HS-27A (cell line): ENCODE results near the gene ASPSCR1.
"Not testable (repeated sequence)": the region's sequence is repeated elsewhere in the genome, so short reads cannot be mapped to it uniquely, and the experiment has no call there.

ENCODE experiments used
- DNase-seq: peaks from one replicate; pipeline ENCODE4 v3.0.0-alpha.2; 2012; ENCODE audit warnings: low read depth, missing footprints

ASPSCR1 gene

DNA sequence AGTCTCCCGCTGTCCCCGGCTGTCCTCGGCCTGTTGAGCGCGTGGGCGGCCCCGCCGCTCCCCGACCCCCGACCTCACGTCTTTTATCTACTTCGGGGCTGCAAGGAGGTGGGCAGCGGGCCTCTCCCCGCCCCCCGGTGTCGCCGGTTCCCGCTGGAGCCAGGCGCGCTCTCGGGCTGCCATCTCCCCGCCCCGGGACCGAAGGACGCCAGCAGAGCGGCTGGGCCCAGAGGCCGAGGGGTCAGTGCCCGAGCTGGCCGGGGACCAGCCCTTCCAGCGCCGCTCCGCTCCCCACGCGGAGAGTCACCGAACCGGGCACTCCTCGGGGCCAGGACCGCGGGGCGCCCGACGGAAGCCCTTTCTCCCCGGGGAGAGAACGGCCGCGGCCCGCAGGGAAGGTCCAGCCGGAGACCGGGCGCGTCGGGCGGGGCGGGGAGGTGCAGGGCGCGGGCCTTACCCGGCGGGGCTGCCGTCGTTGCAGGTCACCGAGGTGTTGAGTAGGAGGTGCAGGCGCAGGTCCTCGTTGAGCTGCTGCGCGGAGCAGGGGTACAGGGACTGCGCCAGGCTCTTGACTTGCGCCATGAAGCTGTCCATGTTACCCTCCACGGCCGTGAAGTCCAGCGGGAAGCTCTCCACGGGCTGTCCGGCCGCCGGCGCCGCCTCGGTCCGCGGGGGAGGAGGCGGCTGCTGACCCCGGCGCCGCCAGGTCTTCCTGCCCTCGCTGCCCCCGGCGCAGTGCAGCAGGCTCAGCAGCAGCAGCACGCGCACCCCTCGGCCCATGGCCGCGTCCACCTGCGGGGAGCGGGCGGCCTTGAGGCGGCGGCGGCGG, 17.1 kb upstream of the ASPSCR1 start:
- DNase-seq: no peak

GRCh38 chr17:81961087-81961511, 16.3 kb upstream of the ASPSCR1 start, which contains the start of gene NOTUM:
TSS of gene NOTUM (minus strand) at chr17:81961187. CDS start at chr17:81960909, 278 bp downstream.
- DNase-seq: no peak

- DNase-seq: no peak
These were observed 15.6 kb upstream of the ASPSCR1 start for GRCh38 chr17:81961521-81962498.

DNA sequence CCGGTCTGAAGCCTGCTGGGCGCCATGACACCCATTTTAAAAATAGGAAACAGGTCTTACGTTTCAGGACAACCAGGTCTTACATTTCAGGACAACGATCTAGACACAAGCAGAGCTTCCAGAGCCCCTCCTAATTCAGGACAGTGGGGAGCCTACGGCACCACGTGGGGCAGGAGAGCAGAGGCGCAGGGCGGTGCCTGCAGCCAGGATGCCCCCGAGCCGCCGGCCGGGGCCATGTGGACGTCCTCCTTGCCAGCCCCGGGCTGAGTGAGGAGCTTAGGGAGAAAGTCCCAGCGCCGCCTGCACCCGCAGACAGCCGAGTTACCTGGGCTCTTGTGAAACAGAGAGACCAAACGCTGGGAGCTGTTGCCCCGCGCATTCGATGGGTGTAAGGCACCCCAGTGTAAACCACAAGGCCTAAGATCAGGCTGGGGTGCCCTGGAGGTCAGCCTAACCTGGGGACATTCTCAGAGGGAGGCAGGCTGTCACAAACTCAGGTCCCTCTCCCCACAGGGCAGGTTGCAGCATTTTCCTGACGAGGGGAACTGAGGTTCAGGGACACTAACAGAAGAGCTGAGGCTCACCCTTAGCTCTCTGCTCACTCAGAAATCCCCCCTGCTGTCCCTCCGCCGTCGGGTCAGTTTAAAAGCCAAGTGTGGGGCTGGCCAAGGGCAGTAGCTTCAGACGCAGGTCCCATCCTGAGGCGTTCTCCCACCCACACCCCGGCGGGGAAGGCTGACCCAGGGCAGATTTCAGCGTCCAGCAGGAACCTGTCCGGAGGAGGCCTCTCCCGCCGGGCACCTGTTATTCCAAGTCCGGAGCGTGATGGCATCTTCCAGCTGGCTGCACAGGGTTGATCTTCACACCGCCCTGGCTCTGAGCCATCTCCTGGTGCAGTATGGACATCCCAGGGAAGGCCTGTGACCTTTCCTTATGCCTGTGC, 14.7 kb upstream of the ASPSCR1 start:
- no peak for DNase-seq

GRCh38 chr17:81964081-81964849, 13.2 kb upstream of the ASPSCR1 start:
- DNase-seq: no peak

GRCh38 chr17:81966343-81967243, 10.8 kb upstream of the ASPSCR1 start:
- DNase-seq: no peak

DNA sequence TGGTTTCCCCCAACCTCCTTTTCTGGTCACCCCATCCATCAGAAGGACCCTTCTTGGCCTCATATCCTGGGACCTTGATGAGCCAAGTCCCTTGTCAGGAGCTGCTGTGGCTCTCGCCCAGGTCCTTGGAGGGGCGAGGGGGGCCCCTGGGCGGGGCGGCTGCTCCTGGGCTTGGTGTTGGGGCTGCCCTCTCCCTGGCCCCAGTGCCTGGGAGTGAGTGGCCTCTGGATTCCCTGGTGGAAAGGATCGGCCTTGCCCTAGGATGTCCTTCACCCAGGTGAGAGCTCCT, 10.2 kb upstream of the ASPSCR1 start:
- DNase-seq: no peak

DNA sequence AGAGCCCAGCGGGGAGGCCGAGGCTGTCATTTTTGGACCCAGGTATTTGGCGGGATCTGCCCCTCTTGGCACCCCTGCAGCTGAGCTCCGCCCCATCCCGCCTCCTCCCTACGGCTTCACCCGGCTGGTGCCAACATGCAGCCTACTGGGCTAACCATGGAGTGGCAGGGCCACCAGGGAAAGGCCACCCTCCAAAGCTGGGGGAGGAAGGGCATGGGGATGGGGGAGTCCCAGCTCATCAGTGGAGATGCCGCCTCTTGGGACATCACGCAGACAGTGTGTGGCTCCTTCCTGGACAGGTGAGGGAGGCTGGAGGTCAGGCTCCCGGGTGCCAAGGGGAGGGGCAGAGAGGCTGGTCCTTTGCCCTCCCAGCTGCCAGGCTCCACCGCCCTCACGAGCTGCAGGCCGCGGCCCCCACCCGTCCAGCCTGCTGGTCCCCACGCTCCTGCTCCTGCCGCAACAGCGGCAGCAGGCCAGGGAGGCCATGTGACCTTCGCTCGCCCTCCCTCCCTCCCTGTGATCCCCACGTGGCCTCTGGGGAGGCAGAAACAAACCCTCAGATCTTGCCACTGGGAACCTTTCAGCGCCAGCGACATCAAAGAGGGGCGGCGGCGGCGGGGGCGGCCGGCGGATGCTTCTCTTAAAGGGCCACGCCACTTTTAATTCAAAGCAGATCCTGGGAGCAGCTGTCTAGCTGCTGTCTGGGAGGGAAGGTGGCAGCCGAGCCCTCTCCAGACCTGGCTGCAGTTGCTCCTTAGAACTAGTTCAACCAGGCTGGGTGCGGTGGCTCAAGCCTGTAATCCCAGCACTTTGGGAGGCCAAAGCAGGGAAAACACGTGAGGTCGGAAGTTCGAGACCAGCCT, 9.7 kb upstream of the ASPSCR1 start:
- DNase-seq: no peak

- no peak for DNase-seq
These were observed 9.1 kb upstream of the ASPSCR1 start for GRCh38 chr17:81968396-81968745.

GRCh38 chr17:81968850-81969812, 8.3 kb upstream of the ASPSCR1 start:
- no peak for DNase-seq

GRCh38 chr17:81973432-81973831, 4.0 kb upstream of the ASPSCR1 start:
- DNase-seq: no peak

DNA sequence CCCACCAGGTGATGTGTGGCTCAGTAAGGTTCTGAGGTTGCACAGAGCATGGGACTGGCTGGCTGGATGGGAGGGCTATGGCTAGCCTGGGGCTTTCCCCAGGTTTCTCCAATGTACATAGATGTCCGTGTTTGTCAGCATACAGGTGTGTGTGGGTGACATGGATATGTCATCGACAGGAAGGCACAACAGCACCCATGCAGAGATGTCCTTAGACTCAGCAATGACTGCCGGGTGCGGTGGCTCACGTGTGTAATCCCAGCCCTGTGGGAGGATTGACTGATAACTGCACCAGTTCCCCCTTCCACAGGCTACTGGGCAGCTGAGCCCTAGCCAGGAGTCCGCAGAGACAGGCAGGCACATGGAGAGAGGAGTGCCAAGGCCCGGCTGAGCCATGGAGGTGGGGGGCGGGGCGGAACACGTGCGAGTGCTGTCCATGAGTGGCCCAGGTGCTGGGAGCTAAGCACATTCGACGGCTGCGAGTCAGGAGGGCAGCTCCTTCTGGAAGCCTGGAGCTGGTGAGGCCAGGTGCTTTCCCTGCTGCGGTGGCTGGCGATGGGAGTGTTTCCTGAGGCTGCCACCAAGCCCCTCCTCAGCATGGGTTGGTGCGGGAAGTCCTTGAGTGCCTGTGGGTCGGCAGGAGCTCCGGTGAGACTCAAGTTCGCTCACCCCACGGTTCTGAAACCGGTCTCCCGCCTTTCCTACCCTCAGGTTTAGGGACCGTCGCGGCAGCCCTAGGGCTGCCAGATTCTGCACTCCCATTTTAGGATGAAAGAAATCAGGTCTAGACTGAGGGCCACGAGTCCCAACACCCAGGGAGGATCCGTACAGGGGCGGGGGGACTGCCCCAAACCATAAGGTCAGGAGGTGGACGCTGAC, 858 bp upstream of the ASPSCR1 start:
- no peak for DNase-seq

- DNase-seq: no peak
These were observed 1.3 kb downstream of the ASPSCR1 start for GRCh38 chr17:81978524-81979298.

DNA sequence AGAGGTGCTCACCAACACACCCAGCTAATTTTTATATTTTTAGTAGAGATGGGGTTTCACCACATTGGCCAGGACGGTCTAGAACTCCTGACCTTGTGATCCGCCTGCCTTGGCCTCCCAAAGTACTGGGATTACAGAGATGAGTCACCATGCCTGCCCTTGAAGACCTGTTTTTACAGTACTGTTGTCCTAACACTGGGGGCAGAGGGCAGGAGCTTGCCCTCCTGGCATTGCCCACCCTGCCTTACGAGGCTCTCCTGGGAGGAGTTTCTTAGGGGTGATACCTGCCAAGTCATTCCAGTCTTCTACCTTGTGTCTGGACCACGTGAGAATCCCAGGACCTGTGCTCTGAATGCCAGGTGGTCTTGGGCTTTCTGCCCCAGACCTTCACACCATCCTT, 2.7 kb downstream of the ASPSCR1 start:
- no peak for DNase-seq

- DNase-seq: no peak
These were observed 3.4 kb downstream of the ASPSCR1 start for GRCh38 chr17:81980707-81981343.

DNA sequence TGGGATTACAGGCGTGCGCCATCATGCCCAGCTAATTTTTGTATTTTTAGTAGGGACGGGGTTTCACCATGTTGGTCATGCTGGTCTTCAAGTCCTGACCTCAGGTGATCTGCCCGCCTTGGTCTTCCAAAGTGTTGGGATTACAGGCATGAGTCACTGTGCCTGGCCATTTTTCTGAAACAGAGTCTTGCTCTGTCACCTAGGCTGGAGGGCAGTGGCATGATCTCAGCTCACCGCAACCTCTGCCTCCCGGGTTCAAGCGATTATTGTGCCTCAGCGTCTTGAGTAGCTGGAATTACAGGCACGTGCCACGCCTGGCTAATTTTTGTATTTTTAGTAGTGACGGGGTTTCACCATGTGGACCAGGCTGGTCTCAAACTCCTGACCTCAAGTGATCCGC, 4.1 kb downstream of the ASPSCR1 start:
- not testable (repeated sequence) for DNase-seq
